A204.1 (cell line): ENCODE results near the gene PPP1CB.
A peak's percentile ranks its signal among the peaks of the same experiment; 100 is the strongest.
"Not testable (repeated sequence)": the region's sequence is repeated elsewhere in the genome, so short reads cannot be mapped to it uniquely, and the experiment has no call there.

Experiments
- FAIRE-seq: peaks from 2 replicates; lab custom pipeline; 2012; peaks lifted over from hg19 to GRCh38; lab: Jason Lieb, UNC

The PPP1CB gene

GRCh38 chr2:28779001-28779400 lies 27.4 kb downstream of the PPP1CB start:
- no peak for FAIRE-seq

- no peak for FAIRE-seq
These were observed 28.9 kb downstream of the PPP1CB start for GRCh38 chr2:28780496-28780895.

GRCh38 chr2:28782423-28782822 lies 30.8 kb downstream of the PPP1CB start:
- no peak for FAIRE-seq

- FAIRE-seq = not testable (repeated sequence)
These were observed 32.9 kb downstream of the PPP1CB start for GRCh38 chr2:28784570-28784969.

- FAIRE-seq = no peak
These were observed 45.0 kb downstream of the PPP1CB start for GRCh38 chr2:28796620-28797019.

GRCh38 chr2:28801726-28802125 lies 50.1 kb downstream of the PPP1CB start:
- no peak for FAIRE-seq

GRCh38 chr2:28802975-28803429 lies 51.4 kb downstream of the PPP1CB start:
- no peak for FAIRE-seq

- no peak for FAIRE-seq
These were observed 58.3 kb downstream of the PPP1CB start for GRCh38 chr2:28809927-28810326.

- FAIRE-seq = no peak
These were observed 59.0 kb downstream of the PPP1CB start, which contains the start of gene SPDYA for GRCh38 chr2:28810384-28811285. Gene SPDYA (plus strand): TSS chr2:28810834. CDS start chr2:28816015, 5,181 bp downstream.

- no peak for FAIRE-seq
These were observed 66.4 kb downstream of the PPP1CB start for GRCh38 chr2:28818053-28818452.

GRCh38 chr2:28821295-28821958 lies 69.8 kb downstream of the PPP1CB start:
- FAIRE-seq = peak; percentile 89

GRCh38 chr2:28822036-28822435 lies 70.4 kb downstream of the PPP1CB start:
- no peak for FAIRE-seq

GRCh38 chr2:28824207-28824606 lies 72.6 kb downstream of the PPP1CB start:
- FAIRE-seq = no peak

GRCh38 chr2:28824870-28825269 lies 73.2 kb downstream of the PPP1CB start:
- no peak for FAIRE-seq

GRCh38 chr2:28828382-28828781 lies 76.8 kb downstream of the PPP1CB start:
- FAIRE-seq = no peak

- no peak for FAIRE-seq
These were observed 82.3 kb downstream of the PPP1CB start for GRCh38 chr2:28833740-28834470.

GRCh38 chr2:28835781-28836180 lies 84.2 kb downstream of the PPP1CB start:
- no peak for FAIRE-seq

- FAIRE-seq = no peak
These were observed 87.3 kb downstream of the PPP1CB start for GRCh38 chr2:28838971-28839370.

GRCh38 chr2:28842042-28842441 lies 90.4 kb downstream of the PPP1CB start:
- FAIRE-seq = no peak
